NCI-H146 (cell line): ENCODE results near the gene KCNC1.

ENCODE experiments used
- DNase-seq: peaks from one replicate; lab custom pipeline; 2025; lab: John Stamatoyannopoulos, UW

Gene KCNC1

DNA sequence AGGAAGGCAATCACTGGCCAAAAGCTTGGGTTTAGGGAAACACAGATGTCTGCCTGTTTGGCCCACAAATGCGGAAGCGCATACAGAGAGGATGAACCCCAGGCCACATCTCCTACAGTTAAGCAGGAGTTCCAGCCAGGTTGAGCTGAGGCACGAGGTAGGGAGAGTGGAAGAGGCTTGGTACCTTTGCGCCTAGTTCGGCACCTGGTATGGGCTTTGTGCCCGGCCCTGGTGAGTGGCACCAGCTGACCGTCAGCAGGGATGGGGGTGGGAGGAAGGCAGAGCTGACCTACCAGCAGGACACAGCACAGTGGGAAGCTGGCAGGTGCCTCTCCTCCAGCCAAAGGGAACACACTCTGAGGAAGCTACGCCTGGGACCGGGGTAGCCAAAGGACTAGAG, 57.6 kb downstream of the KCNC1 start:
- peak; percentile 20 for DNase-seq

DNA sequence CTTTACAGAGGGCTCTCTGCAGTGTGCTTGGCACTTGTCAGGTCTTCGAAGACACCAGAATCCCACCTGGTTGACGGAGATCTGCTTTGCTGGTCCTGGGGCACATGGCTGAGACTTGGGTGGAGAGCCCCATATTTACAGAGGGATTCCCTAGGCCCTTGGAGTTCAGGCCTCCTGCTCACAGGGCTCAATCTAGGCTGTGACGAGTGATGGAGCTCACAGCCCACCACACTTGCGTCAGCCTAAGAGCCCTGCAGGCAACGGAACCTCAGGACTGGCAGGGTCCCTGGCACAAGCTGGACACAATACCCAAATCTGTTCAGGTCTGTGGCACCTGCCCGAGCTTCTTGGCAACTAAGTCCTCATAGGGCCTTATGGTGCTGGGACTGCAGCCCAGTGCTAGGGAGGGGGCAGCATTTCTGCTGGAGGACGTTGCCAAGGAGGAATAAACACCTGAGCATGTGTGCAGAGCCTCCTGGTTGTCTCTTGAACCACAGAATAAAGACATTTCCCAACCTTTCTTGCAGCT, 59.1 kb downstream of the KCNC1 start:
- DNase-seq, result no peak

DNA sequence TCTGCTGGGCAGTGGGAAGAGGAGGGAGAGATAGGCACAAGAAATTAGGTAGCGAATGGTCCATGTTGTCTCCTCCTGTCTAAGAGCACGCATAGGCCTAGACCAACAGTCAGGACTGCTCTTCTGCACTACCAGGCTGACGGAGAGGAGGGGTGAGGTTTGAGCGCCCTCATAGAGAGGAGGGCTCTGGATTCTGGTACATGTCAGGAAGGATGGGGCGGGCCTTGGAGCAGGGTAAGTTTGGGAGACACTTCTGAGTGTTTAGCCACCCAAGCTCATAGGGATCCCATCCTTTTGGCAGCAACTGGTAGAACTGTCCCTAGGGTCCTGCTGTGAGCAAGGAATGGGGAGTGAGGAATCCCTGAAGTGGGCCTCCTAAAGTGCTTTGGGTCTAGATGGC, 60.4 kb downstream of the KCNC1 start:
- no peak for DNase-seq

DNA sequence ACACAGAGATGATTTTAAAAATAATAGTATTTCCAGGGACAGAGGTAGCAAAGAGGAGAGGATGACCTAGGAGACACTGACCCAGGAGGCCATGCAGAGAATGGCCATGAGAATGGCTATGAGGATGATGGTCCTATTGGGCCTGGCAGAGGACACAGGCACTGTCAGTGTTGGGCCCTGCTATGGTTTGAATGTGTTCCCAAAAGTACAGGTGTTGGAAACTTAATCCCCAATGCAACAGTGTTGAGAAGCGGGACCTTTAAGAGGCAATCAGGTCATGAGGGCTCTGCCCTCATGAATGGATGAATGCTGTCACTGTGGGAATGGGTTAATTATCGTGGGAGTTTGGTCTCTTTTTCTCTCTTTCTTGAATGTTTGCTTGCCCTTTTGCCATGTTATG, 61.6 kb downstream of the KCNC1 start:
- DNase-seq, result no peak

DNA sequence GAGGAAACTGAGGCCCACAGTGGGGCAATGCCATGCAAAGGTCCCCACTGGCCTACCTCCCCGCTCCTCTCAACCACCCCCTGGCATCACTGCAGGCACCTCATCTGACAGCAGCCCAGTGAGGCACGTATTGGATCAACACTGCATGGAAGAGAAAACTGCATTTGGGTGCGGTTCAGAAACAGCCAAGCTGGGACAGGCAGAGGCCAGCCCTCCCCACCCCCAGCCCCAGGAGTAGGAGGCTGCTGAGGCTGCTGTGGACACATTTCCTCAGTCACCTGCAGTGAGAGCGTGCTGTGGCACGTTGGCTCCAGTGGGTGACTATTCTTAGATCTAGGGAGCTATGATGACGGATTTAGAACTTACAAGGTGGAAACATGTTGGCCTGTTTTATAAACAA, 63.7 kb downstream of the KCNC1 start:
- DNase-seq, result no peak

DNA sequence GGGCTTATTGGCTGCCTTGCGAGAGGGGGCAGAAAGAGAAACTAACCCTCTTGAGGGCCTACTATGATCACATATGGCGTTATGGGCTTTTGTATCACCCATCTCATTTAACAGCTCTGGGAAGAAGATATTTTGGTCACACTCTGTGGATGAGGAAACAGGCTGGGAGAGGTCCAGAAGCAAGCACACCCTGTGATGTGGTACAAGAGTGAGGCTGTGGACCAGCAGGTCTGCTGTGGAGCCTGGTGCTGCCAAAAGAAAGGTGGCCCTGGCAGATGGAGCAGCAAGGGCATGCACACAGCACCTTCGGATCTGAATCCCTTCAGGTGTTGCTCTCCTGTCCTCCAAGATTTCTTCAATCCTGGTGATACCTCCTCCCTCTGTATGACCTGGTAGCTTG, 64.1 kb downstream of the KCNC1 start:
- no peak for DNase-seq

DNA sequence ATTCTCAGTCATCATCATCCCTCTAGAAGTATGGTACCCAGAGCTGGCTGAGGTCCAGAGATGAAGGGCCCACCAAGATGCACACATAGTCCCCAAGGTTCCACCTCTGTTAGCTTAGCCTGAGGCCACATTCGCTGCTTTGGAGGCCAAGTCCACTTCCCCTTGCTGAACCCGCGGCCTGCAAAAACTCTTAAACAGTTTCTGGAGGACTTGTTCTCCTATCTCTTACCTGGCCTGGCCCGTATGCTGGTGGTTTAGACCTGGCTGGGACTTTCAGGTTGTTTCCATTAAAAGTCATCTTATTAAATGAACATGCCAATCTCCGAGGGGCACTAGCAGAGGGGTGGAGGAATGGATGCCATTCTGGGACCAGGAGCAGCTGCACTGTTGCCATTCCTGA, 64.6 kb downstream of the KCNC1 start:
- no peak for DNase-seq

DNA sequence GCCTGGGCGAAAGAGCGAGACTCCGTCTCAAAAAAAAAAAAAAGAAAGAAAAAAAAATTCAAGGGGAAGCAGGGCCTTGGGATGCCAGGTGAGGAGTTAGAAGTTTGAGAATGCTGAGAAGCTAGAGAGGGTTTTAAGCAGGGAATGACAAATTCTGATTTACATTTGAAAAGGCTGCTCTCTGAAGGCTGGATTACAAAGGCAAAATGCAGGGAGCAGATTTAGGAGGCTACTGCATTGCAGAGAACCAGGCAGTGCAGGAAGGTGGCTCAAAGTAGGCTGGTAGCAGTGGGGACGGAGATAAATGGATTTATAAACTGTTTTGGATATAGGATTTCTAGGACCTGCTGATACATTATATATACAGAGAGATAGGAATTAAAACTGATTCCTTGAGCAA, 66.6 kb downstream of the KCNC1 start:
- no peak for DNase-seq

DNA sequence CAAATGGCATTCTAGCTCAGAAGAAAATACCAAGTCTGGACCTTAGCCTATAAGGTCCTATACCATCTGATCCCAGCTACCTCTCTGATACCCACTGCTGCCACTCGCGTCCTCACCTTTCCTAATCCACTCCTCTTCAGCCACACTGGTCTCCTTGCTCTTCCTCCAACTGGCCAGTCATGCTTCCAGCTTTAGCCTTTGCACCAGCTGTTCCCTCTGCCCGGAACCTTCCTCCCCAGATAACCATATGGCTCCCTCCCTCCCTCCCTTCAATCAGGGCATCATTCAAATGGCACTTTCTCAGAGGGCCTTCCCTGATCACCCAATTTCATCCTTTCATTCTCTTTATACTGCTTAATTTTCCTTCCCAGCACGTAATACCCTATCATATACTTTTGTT, 67.9 kb downstream of the KCNC1 start:
- DNase-seq, result no peak

DNA sequence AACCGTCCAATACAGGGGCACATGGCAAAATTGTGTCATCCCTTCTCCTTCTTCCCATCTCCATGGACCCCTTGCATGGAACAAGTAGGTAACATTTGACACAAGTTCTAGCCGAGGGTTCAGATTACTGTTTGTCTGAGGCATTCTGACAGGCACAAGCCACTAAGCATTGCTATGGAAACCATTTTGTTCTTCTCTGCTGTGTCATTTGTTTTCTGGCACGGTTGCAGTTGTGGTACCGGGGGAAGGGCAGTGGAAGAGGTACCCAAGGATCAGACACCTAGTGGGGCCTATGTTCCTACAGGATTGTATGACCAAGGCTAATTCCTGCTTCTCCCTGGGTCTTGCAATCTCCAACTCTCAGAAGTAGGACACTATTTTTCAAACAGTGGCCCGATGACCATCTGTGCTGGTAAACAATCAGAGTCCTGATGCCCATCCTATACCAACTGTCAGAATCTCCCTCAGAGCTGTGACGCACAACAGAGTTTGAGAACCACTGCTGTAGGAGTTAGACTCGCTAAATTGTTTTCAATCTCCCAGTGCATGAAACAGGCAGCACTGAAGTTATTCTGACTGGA, 69.3 kb downstream of the KCNC1 start:
- DNase-seq, result no peak

DNA sequence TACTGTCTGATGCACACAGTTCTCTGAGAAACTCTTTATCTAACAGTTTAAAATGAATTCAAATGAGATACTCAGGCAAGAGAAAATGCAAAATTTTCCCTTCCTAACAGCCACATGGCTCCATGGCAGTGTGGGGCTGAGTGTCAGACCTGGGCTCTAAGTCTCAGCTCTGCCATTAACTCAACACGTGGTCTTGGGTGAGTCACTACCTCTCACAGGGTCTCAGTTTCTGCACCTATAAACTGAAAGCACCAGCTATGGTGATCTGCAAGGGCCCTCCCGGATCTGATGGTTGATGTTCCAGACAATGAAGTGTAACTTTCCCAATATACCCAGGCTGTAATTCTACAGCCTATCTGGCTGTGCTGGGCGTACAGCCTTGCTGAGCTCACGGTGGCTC, 70.5 kb downstream of the KCNC1 start:
- no peak for DNase-seq

DNA sequence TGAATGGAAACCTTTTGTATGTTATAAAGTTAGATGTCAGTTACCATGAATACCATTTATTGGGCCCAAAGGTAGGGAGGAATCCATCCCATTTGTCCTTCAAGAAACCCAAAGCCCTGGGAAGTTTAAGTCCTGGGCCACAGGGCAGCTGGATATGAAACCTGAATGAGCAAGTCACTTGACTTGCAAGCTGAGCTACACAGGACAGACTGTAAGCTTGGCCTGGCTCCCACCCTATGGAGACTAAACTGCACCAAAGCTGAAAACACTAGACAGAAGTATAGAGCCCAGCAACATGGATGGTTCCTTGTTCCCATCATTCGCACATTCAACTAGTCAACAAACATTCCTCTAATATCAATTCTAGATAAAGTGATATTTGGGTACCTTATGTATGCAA, 71.3 kb downstream of the KCNC1 start:
- DNase-seq, result no peak

DNA sequence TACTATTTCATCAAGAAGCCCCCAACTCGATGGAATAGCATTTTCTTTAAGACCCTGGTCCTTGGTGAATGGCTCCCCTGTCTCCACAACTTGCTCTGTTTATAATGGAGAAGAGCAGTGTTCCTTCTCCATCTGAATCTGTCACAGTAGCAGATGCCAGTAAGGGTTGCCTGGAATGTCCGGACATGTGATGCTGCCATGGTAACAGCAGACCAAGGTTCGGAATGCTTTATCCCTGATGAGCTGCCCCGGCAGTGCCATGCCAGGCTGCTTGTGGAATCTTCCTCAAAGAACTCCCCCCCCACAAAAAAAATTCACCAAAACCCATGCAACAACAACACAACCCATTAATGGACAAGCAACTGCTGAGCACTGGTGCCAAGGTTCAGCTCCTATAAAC, 72.5 kb downstream of the KCNC1 start:
- DNase-seq, result no peak

DNA sequence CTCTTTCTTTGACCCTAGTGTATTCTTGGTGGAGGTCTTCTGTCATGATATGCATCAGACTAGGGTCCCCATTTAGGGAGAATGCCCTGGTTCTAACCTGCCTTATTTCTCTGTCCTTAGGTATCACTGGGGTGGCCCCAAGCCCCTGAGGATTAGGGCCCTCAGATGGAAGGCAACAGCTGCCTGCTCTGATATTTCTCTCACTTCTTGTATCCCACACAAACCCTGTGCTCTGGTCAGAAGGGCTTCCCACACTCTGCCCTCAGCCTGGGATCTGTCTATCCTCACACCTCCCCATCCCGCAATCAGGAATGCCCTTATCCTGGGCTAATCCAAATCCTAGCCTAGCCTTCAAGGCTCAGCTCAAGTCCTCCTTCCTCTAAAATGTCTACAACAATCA, 75.5 kb downstream of the KCNC1 start:
- no peak for DNase-seq

DNA sequence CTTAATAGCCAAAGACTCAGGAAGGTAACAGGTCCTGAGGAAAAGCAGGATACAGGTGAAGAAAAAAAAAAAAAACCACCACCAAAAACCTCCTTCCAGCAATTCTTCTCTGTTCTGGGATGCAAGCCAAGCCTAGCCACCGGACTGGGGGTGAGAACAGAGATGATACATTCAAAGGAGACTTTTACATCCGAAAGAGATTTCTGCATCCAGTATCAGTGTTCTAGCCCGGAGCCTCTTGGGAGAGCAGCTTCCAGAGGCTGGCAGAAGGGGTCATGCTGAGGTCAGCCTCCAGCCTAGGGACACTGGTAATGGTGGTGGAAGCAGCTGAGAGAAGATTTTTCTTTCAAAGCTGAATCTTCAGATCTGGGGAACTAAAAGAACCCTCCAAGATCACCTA, 76.2 kb downstream of the KCNC1 start:
- DNase-seq, result no peak

DNA sequence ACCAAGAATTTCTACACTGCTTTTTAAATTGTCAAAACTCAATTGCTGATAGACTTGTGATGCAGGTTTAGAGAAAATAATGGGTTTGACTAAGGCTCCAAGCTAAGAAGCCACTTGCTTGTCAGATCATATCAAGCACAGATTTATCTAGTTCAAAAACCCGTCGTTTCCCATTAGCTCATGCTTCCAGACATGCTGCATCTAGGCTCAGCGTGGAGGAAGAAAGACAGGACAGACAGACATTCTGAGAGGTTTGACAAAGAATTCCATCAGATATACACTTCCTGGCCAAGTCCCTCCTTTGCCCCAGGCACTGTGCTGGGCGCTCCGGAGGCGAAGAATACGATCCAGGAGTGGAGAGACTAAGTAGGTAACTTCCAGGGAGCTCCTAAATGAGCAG, 76.8 kb downstream of the KCNC1 start:
- DNase-seq, result no peak

DNA sequence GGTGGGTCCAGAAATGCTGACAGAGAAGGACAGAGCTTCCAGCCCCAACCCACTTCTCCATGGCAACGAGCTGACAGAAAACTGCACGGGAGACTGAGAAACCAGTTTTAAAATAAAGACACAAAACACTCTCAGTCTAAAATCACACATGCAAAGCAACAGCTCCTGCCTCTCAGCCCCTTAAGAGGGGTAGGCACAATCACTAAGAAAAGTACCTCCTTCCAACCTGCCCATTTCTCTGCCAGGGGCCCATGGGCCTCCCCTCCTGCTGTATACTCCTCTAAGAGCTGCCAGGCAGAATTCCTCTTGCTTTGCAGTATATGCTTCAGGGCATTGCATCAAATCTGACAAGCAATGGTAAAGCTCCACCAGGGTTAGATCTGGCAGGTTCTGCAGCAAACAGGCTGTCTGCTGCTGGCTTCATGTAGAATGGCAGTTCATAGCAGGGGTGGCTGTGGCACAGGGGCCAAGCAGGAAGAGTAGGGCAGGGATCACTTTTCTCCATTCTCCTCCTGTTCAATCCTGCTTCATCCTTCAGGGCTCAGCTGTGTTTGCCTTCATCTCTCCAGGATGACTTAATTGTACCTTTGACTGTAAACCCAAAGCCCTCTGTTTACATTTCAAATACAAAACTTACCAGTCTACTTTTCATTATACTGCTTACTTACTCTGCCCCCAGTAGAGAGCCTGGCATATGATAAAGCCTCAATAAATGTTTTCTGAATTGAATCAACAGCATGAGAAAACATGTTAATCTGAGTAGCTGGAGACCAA, 77.7 kb downstream of the KCNC1 start:
- DNase-seq, result peak; percentile 75

DNA sequence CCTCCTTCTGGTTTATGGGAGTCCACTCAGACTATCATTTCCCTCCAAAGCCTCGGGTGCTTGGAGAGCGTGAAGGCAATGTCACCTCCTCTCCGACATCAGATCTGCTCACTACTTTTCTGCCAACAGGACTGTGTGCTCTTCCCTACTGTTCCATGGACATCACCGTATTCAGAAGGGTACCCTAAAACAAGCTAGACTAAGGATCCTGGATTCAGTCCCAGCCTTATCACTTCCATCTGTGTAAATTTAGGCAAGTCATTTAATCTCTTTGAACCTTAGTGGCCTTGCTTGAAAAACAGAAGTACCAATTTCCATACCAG, 78.2 kb downstream of the KCNC1 start:
- peak; percentile 38 for DNase-seq

DNA sequence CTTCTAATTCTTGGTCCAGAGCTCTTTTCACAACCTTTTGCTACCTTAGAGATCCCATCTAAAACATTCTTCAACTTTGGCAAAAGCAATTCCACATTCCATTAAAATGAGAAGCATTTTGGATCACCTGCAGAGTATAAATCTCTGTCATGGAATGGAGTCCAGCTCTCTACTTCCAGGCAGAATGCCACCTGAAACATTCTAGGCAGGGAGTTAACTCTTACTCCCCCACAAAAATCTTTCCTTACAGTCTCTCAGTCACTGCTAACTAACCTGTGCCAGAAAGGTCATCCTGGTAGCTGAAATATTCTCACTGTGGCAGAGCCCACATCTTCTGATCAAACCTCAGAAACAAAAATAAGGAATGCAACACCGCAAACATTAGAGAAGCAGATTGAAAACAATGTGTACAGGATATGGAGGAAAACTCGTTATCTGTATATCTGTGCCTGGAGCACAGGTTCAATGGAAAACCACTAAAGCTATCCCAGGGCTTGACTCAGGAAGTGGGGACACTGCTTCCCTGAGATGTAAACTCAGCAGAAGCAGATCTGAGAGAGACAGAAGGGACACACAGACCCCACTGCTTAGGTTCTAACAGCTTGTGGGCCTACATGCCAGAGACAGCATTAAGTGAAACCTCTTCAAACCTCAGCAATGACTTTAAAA, 78.9 kb downstream of the KCNC1 start:
- DNase-seq, result no peak

DNA sequence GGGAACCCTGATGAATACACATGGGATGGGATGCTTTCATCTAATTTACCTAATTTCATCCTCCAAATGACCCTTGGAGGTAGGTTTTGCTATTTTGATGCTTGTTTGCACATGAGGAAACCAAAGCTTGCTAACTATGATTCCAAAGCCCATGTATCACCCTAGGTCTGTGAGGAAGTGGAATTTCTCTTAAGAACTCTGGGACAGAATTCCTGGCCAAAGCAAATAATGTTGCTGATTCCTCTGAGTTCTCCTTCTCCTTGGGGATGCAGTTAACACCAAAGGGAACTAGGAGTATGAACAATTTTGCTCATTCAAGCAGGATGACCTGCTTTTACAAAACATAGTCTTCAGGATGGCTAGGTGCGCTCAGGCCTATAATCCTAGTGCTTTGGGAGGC, 80.0 kb downstream of the KCNC1 start:
- DNase-seq, result no peak

DNA sequence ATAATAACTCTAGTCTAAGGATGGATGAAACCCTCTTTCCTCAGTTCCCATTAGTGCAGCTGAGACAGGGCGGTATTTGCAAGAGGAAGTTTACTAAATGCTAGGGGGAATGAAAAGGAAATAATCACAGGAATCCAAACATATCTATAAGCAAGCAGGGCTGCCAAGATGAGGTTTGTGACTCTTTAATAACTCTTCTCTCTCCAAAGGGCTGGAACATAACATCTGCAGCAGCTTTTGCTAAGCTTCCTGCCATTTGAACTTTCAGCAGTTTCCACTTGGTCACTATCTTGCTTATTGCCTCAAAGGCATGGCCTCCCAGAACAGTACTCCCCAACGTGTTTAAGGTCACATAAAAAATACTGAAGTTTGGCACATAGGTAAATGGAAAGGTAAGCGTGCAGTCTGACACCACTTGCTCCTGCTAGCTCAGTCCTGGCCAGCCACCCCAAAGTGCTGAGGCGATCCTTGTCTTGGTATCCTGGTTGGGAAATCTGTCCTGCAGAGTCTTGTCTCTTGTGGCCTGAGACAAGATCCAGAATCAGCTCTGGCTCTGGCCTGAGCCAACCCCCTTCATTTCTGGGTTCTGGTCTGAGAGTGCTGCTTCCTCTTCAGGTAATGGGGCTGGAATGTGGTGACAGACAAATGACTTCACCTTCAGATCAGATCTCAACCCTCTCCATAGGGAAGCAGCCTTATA, 81.8 kb downstream of the KCNC1 start:
- DNase-seq, result no peak

DNA sequence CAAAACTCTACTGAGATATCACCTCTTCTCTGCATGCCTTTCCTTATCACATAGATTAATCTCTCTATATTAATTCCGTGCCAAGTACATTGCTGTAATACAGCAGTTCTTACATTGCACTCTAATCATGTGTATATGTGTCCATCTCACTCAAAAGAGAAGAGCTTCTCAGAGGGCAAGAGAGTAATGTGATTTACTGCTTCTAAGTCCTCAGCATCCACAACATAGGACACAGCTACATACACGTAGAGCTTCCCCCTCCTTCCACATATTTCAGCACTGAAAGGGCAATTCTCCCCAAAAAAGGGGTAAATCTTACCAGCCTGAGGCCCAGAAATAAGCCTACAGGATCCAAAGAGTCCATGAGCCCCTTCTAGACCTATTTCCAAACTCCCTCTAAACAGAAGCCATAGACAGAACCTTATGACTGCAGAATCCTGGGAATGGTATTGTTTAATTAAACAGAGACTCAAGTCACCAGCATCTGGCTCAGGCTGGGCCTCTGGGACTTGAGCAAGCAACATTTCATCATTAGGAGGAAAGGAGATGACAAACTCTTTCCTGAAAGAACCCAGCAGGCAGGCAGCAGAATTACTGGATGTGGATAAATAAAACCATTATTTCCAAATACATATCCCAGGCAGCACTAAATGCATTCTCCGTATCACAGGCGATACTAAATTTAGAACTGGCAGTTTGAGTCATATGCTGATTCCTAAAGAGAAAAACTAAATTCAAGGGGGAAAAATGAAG, 87.2 kb downstream of the KCNC1 start:
- DNase-seq, result no peak
